ENCODE measurements around the gene GABRB2.

- TF ChIP-seq CTCF (IDR thresholded peaks at IDR 0.05) (no peak), POLR2A (IDR thresholded peaks at IDR 0.05) (no peak)
Measured at GRCh38 chr5:161442471-161442870, 104.1 kb downstream of the GABRB2 start.

All from heart left ventricle (tissue), 13 donors.